ENCODE data around the gene H1-8. TPM values are rescaled to one million over a fixed set of nuclear protein-coding genes. Genes with fewer than 3 reads are reported as not detected.

The H1-8 gene
- total RNA-seq, 1 donor from 2014 or later = not detected

- peaks cover 3% of the 10 kb centered on the region for H3K27me3 Mint-ChIP-seq
- H3K36me3 Mint-ChIP-seq (ENCODE audit: low read depth) = no peaks in the 10 kb centered on the region
- ATAC-seq (ENCODE audit: low read depth) (no peak), DNase-seq (no peak)
- ChIA-PET POLR2A (no interaction called here), CTCF (no interaction called here)
- no peak overlapping the region for H3K27ac Mint-ChIP-seq
- H3K9me3 Mint-ChIP-seq = no peaks in the 10 kb centered on the region
- H3K4me3 Mint-ChIP-seq = no peak overlapping the region
- peaks cover 14% of the 10 kb centered on the region for H3K4me1 Mint-ChIP-seq
- TF ChIP-seq CTCF (IDR thresholded peaks at IDR 0.05) = no peak
- intact Hi-C loops (cut with micrococcal nuclease) = no loop called here
Measured at GRCh38 chr3:129556358-129556695, 13.4 kb downstream of the H1-8 start.

GRCh38 chr3:129556890-129557547, 14.0 kb downstream of the H1-8 start:
- TF ChIP-seq CTCF (IDR thresholded peaks at IDR 0.05) = no peak
- Mint-ChIP-seq H3K9me3 (no peaks in the 10 kb centered on the region), H3K27me3 (peaks cover 3% of the 10 kb centered on the region)

GRCh38 chr3:129557548-129557894, 14.5 kb downstream of the H1-8 start:
- ATAC-seq (ENCODE audit: low read depth) (no peak), DNase-seq (no peak)
- H3K36me3 Mint-ChIP-seq (ENCODE audit: low read depth) = no peaks in the 10 kb centered on the region
- TF ChIP-seq CTCF (IDR thresholded peaks at IDR 0.05) = no peak
- H3K4me1 Mint-ChIP-seq = peaks cover 14% of the 10 kb centered on the region
- CTCF ChIA-PET = no interaction called here
- H3K27ac Mint-ChIP-seq = no peak overlapping the region
- intact Hi-C loops (cut with micrococcal nuclease) = no loop called here
- POLR2A ChIA-PET = interaction anchor here (1.6 kb wide), 1 partner anchor 48 kb away, joined by 3 read pairs; no protein-coding TSS in a partner anchor
- peaks cover 3% of the 10 kb centered on the region for H3K27me3 Mint-ChIP-seq
- no peak overlapping the region for H3K4me3 Mint-ChIP-seq
- no peaks in the 10 kb centered on the region for H3K9me3 Mint-ChIP-seq

More at GRCh38 chr3:129556890-129557547, 14.0 kb downstream of the H1-8 start:
- intact Hi-C loops (cut with micrococcal nuclease) = no loop called here
- Mint-ChIP-seq H3K27ac (no peak overlapping the region), H3K4me3 (no peak overlapping the region), H3K4me1 (peaks cover 14% of the 10 kb centered on the region), H3K36me3 (ENCODE audit: low read depth) (no peaks in the 10 kb centered on the region)
- ChIA-PET CTCF (no interaction called here), POLR2A (no interaction called here)
- ATAC-seq (ENCODE audit: low read depth) = no peak
- DNase-seq = no peak

GRCh38 chr3:129558081-129558771, 15.3 kb downstream of the H1-8 start:
- Mint-ChIP-seq H3K27me3 (peaks cover 3% of the 10 kb centered on the region), H3K27ac (no peak overlapping the region), H3K4me3 (no peak overlapping the region), H3K4me1 (peaks cover 14% of the 10 kb centered on the region), H3K36me3 (ENCODE audit: low read depth) (no peaks in the 10 kb centered on the region), H3K9me3 (no peaks in the 10 kb centered on the region)
- intact Hi-C loops (cut with micrococcal nuclease) = no loop called here
- POLR2A ChIA-PET = interaction anchor here (1.6 kb wide), 1 partner anchor 47 kb away, joined by 3 read pairs; no protein-coding TSS in a partner anchor
- TF ChIP-seq CTCF (IDR thresholded peaks at IDR 0.05) = no peak
- ATAC-seq (ENCODE audit: low read depth) = no peak
- no peak for DNase-seq
- CTCF ChIA-PET = no interaction called here

GRCh38 chr3:129558772-129559564, 16.0 kb downstream of the H1-8 start:
- no peak overlapping the region for H3K4me3 Mint-ChIP-seq

More at GRCh38 chr3:129558772-129559564, 16.0 kb downstream of the H1-8 start:
- POLR2A ChIA-PET = interaction anchor here (1.6 kb wide), 1 partner anchor 47 kb away, joined by 3 read pairs; no protein-coding TSS in a partner anchor
- no peak for DNase-seq
- TF ChIP-seq CTCF (IDR thresholded peaks at IDR 0.05) = no peak
- CTCF ChIA-PET = no interaction called here
- Mint-ChIP-seq H3K4me1 (peaks cover 8% of the 10 kb centered on the region), H3K27me3 (peaks cover 3% of the 10 kb centered on the region), H3K36me3 (ENCODE audit: low read depth) (no peaks in the 10 kb centered on the region), H3K27ac (no peak overlapping the region), H3K9me3 (no peaks in the 10 kb centered on the region)
- no peak for ATAC-seq (ENCODE audit: low read depth)
- intact Hi-C loops (cut with micrococcal nuclease) = no loop called here

Data from activated B cell treated with CpG ODN at 0.5 μM for 24 hours (primary cell).